IPS DF 6.9 (cell line): Measurements from ENCODE around the gene MBP.

Experiments used
- DNase-seq: peaks from one replicate; pipeline ENCODE4 v3.0.0-alpha.2; 2013; ENCODE audit warnings: low read depth, low spot score
- H3K27ac ChIP-seq: one replicate; pipeline ENCODE4 v1.5.1; 2013; ENCODE audit warnings: low read length, control low read depth
- H3K27me3 ChIP-seq: 2 replicates; pipeline ENCODE4 v1.6.1; 2013; ENCODE audit warnings: mild to moderate bottlenecking, low read length; ENCODE audit not compliant: control insufficient read depth, insufficient read depth
- H3K36me3 ChIP-seq: 2 replicates; pipeline ENCODE4 v1.6.1; 2013; ENCODE audit warnings: low read length; ENCODE audit not compliant: control insufficient read depth, insufficient read depth
- H3K4me1 ChIP-seq: 2 replicates; pipeline ENCODE4 v1.6.1; 2013; ENCODE audit warnings: low read length; ENCODE audit not compliant: control insufficient read depth, insufficient read depth
- H3K4me3 ChIP-seq: 2 replicates; pipeline ENCODE4 v1.5.1; 2013; ENCODE audit warnings: mild to moderate bottlenecking, low read length
- H3K9me3 ChIP-seq: 2 replicates; pipeline ENCODE4 v1.6.1; 2013; ENCODE audit warnings: low read length, inconsistent platforms; ENCODE audit not compliant: control insufficient read depth, insufficient read depth
- WGBS: extraction: QIAGEN DNeasy Blood & Tissue Kit; methylation state at CpG from one replicate; pipeline ENCODE4 v1.1.7; 2013; ENCODE audit warnings: mixed read lengths, missing lambda C conversion rate; ENCODE audit not compliant: insufficient read length, insufficient coverage; 5-methylcytosine and 5-hydroxymethylcytosine counted together

The MBP gene

DNA sequence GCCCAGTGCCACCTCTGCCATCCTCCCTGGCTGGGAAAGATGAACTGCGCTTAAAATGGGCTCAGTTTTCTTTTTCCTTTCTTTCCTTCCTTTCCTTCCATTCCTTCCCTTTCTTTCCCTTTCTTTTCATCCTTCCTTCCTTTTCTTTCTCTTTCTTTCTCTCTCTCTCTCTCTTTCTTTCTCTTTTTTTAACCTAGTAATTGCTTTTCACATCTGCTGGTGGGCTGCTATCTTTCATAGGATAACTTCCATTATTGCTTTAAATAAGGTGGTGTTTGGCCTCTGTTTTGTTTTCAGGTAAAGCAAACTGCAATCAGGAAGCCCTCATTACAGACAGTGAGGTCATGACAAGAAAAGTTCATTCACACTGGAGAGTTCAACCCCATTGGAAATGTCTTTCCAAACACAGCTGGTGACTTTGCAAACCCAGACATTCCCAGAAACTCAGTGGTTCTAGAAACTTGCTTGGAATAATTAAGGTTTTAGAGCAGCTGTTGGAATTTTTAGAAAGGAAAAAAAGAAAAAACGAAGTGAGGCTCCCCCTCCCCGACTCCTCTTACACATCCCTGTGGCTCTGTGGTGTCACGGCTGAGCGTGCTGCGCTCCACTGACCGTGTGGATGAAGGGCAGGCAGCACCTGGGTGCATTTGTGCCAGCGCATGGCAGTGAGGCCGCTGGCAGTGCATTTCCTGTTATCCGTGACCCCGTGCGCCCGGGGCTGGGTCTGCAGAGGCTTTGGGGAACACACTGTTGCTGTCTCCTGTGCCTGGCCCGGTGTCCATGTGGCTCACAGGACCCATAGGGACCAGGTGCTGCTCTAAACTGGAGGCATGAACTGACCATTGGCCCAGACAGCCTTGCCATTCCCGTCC, 76.9 kb downstream of the MBP start:
- Histone ChIP-seq H3K27ac (no peak overlapping the region), H3K4me1 (peaks cover 7% of the 10 kb centered on the region), H3K36me3 (no peaks in the 10 kb centered on the region), H3K27me3 (no peaks in the 10 kb centered on the region), H3K9me3 (no peaks in the 10 kb centered on the region), H3K4me3 (no peak overlapping the region)
- no CpG with 5 or more reads among the region's 15 CpGs for WGBS
- DNase-seq: no peak

GRCh38 chr18:77054606-77055428, 77.8 kb downstream of the MBP start:
- no CpG with 5 or more reads among the region's 15 CpGs for WGBS
- H3K27me3 ChIP-seq: no peaks in the 10 kb centered on the region
- H3K9me3 ChIP-seq: no peaks in the 10 kb centered on the region
- no peak overlapping the region for H3K27ac ChIP-seq
- no peaks in the 10 kb centered on the region for H3K36me3 ChIP-seq
- H3K4me1 ChIP-seq: peaks cover 7% of the 10 kb centered on the region
- H3K4me3 ChIP-seq: no peak overlapping the region
- DNase-seq: no peak

DNA sequence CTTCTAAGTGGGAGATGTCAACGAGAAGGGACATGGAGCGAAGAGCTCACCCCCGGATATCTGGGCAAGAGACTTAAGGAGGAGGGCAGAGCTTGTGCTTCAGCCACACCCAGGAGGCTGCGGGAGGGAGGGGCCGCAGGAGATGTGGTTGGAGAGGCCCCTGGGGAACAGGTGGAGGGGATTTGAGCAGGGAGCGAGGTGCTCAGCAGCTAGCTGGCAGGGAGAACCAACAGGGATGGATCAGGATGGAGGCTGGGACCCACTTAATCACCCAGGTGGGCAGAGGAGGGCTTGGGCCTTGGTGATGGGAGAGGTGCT, 78.3 kb downstream of the MBP start:
- no peak for DNase-seq
- H3K27me3 ChIP-seq: no peaks in the 10 kb centered on the region
- no peak overlapping the region for H3K27ac ChIP-seq
- peaks cover 7% of the 10 kb centered on the region for H3K4me1 ChIP-seq
- H3K4me3 ChIP-seq: no peak overlapping the region
- WGBS: no CpG with 5 or more reads among the region's 6 CpGs
- H3K36me3 ChIP-seq: no peaks in the 10 kb centered on the region
- no peaks in the 10 kb centered on the region for H3K9me3 ChIP-seq

GRCh38 chr18:77053616-77054287, 78.8 kb downstream of the MBP start:
- WGBS: no CpG with 5 or more reads among the region's 18 CpGs
- Histone ChIP-seq H3K4me1 (peaks cover 7% of the 10 kb centered on the region), H3K27me3 (no peaks in the 10 kb centered on the region), H3K36me3 (no peaks in the 10 kb centered on the region), H3K9me3 (no peaks in the 10 kb centered on the region), H3K27ac (no peak overlapping the region), H3K4me3 (no peak overlapping the region)
- no peak for DNase-seq

- Histone ChIP-seq H3K4me1 (peaks cover 3% of the 10 kb centered on the region), H3K27me3 (no peaks in the 10 kb centered on the region), H3K36me3 (no peaks in the 10 kb centered on the region), H3K27ac (no peak overlapping the region), H3K9me3 (no peaks in the 10 kb centered on the region), H3K4me3 (no peak overlapping the region)
- WGBS: no CpG with 5 or more reads among the region's 5 CpGs
- no peak for DNase-seq
These were observed 79.6 kb downstream of the MBP start for GRCh38 chr18:77052983-77053309.

- no CpG with 5 or more reads among the region's 20 CpGs for WGBS
- Histone ChIP-seq H3K4me3 (no peak overlapping the region), H3K9me3 (no peaks in the 10 kb centered on the region), H3K36me3 (no peaks in the 10 kb centered on the region), H3K4me1 (peaks cover 3% of the 10 kb centered on the region), H3K27me3 (no peaks in the 10 kb centered on the region), H3K27ac (no peak overlapping the region)
- DNase-seq: no peak
These were observed 80.1 kb downstream of the MBP start for GRCh38 chr18:77052297-77052982.

GRCh38 chr18:77051581-77052296, 80.8 kb downstream of the MBP start:
- Histone ChIP-seq H3K27ac (no peak overlapping the region), H3K4me1 (peaks cover 3% of the 10 kb centered on the region), H3K9me3 (no peaks in the 10 kb centered on the region), H3K27me3 (no peaks in the 10 kb centered on the region), H3K36me3 (no peaks in the 10 kb centered on the region), H3K4me3 (no peak overlapping the region)
- no CpG with 5 or more reads among the region's 14 CpGs for WGBS
- no peak for DNase-seq

DNA sequence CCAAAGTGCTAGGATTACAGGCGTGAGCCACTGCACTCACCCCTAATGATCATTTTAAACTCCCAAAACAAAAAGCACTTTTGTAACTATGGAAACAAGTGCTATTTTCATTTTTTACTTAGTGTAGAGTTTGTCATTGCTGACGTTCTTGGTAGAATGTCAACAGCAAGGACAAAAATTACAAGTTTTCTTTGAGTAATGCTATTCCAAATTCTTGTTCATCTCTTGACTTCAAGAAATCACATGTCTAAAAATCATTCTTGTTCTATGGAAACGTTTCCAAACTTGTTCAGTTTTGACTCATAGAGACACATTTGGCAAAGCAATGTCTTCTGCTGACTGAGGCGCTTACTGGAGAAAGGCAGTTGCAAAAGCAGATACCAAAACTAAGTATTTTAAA, 82.6 kb downstream of the MBP start:
- WGBS: no CpG with 5 or more reads among the region's 4 CpGs

DNA sequence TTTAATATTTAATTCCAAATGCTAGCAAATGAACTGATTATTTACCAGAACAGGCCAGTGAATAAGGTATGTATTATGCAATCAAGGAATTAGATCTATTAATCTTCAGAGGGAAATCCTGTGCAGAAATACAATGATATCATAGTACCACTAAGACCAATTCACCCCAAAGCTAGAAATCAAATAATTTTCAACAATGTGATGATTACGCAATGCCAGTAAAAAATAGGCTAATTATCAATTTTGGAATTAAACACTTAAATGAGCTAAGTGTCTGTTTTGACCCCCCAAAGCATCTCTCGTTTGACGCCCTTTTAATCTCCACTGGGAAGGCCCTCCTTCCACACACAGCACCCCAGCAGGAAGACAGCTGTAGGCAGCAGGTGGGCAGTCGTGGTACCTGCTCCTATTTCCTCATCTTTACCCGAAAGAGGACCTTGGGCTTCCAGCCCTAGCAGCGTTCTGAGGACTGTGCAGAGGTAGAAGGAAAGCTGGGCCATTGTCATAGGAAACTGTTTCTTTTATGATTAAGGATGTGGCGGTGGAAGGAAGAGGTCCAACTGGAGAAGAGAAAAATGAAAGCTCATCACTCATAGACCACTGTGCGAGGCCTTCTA, 84.7 kb downstream of the MBP start:
- H3K9me3 ChIP-seq: no peaks in the 10 kb centered on the region
- no peaks in the 10 kb centered on the region; the same call in 1 of the 2 replicates for H3K4me1 ChIP-seq
- no peak overlapping the region for H3K27ac ChIP-seq
- no peak for DNase-seq
- H3K4me3 ChIP-seq: no peak overlapping the region
- H3K27me3 ChIP-seq: no peaks in the 10 kb centered on the region
- WGBS: no CpG with 5 or more reads among the region's 8 CpGs
- H3K36me3 ChIP-seq: no peaks in the 10 kb centered on the region

More for the DNA sequence above, 82.6 kb downstream of the MBP start:
- Histone ChIP-seq H3K36me3 (no peaks in the 10 kb centered on the region), H3K9me3 (no peaks in the 10 kb centered on the region), H3K4me3 (no peak overlapping the region), H3K27ac (no peak overlapping the region), H3K27me3 (no peaks in the 10 kb centered on the region), H3K4me1 (no peaks in the 10 kb centered on the region; the same call in 1 of the 2 replicates)
- DNase-seq: no peak
